D721Med (cell line): ENCODE results near the gene RNF186.
"Not testable (repeated sequence)": the region's sequence is repeated elsewhere in the genome, so short reads cannot be mapped to it uniquely, and the experiment has no call there.

Experiments
- DNase-seq: peaks from one replicate; pipeline ENCODE4 v3.0.0; 2011; ENCODE audit warnings: low spot score; ENCODE audit not compliant: insufficient read length
- FAIRE-seq: peaks from 2 replicates; lab custom pipeline; 2011; peaks lifted over from hg19 to GRCh38; lab: Jason Lieb, UNC
- CTCF ChIP-seq: IDR thresholded peaks from 2 replicates; pipeline ENCODE4 v1.5.1; 2012; ENCODE audit warnings: mild to moderate bottlenecking, control low read depth; ENCODE audit not compliant: insufficient read depth; ENCODE audit errors: missing control alignments

RNF186 gene

GRCh38 chr1:19859876-19860275 is 44.8 kb upstream of the RNF186 start:
- no peak for TF ChIP-seq CTCF
- DNase-seq (no peak), FAIRE-seq (no peak)

GRCh38 chr1:19858893-19859292 is 43.8 kb upstream of the RNF186 start:
- FAIRE-seq = no peak
- DNase-seq = no peak
- TF ChIP-seq CTCF = no peak

GRCh38 chr1:19854866-19855265 is 39.8 kb upstream of the RNF186 start:
- no peak for TF ChIP-seq CTCF
- FAIRE-seq (no peak), DNase-seq (no peak)

GRCh38 chr1:19852036-19852435 is 37.0 kb upstream of the RNF186 start:
- FAIRE-seq = no peak
- TF ChIP-seq CTCF = no peak

GRCh38 chr1:19850214-19850613 is 35.1 kb upstream of the RNF186 start:
- no peak for DNase-seq
- FAIRE-seq = no peak
- no peak for TF ChIP-seq CTCF

More at GRCh38 chr1:19852036-19852435, 37.0 kb upstream of the RNF186 start:
- DNase-seq = no peak

GRCh38 chr1:19849307-19849706 is 34.2 kb upstream of the RNF186 start:
- not testable (repeated sequence) for FAIRE-seq, DNase-seq

- not testable (repeated sequence) for DNase-seq, FAIRE-seq
Observed at GRCh38 chr1:19847334-19847733, 32.3 kb upstream of the RNF186 start.

GRCh38 chr1:19846338-19846737 is 31.3 kb upstream of the RNF186 start:
- DNase-seq (no peak), FAIRE-seq (no peak)
- TF ChIP-seq CTCF = no peak

- DNase-seq = no peak
- TF ChIP-seq CTCF = no peak
- FAIRE-seq = no peak
Observed at GRCh38 chr1:19845555-19845954, 30.5 kb upstream of the RNF186 start.
